NT2/D1 (cell line): Measurements from ENCODE around the gene PORCN.

Source experiments
- YY1 ChIP-seq: IDR thresholded peaks from 2 replicates; pipeline ENCODE4 v1.6.1; 2011; ENCODE audit not compliant: insufficient read length, insufficient read depth
- ZNF274 ChIP-seq: IDR thresholded peaks from 2 replicates; pipeline ENCODE4 v1.6.1; 2011; ENCODE audit warnings: mild to moderate bottlenecking, low read depth, low read length

DNA sequence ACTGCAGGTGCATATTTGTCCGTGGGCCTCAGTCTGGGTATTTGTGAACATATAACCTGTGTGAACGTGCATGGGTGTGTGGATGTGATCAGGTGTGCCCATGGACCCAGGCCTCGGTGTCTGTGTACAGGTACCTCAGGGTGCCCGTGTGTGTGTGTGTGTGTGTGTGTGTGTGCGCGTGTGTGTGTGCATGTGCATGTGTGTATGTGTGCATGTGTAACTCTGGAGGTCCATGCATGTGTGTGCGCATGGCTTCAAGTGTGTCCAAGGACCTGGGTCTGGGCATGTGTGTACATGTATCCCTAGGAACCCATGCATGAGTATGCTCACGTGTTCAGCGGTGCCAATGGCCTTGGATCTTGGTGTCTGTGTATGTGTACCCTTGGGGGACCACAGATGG, 17.0 kb upstream of the PORCN start:
- TF ChIP-seq YY1 (no peak), ZNF274 (no peak)
